Activated CD4-positive, alpha-beta T cell treated with anti-CD3 and anti-CD28 coated beads, Interleukin-2, amount 10 ng/mL, durations not matched to agents 7 days and 5 days (primary cell): ENCODE results near the gene CCDC121. TPM values are rescaled to one million over a fixed set of nuclear protein-coding genes. Genes with fewer than 3 reads are reported as not detected.

ENCODE experiments used
- CTCF ChIA-PET: fragments of 350-600 bp; sonication (Branson Sonifier 250); formaldehyde crosslinking; loops from one replicate; lab custom pipeline; 2021; ENCODE audit warnings: antibody characterized with exemption; lab: Charles Lee
- POLR2A ChIA-PET: fragments of 350-600 bp; sonication (Branson Sonifier 250); formaldehyde crosslinking; loops from one replicate; lab custom pipeline; 2021; ENCODE audit warnings: antibody characterized with exemption; lab: Charles Lee
- DNase-seq: peaks from one replicate; pipeline ENCODE4 v3.0.0-alpha.2; 2020
- H3K27ac Mint-ChIP-seq: one replicate; pipeline ENCODE4 v1.8.0; 2021; ENCODE audit warnings: mild to moderate bottlenecking, moderate library complexity, mixed read lengths
- H3K27me3 Mint-ChIP-seq: one replicate; pipeline ENCODE4 v1.8.0; 2021; ENCODE audit warnings: mixed read lengths
- H3K36me3 Mint-ChIP-seq: one replicate; pipeline ENCODE4 v1.8.0; 2021; ENCODE audit warnings: low read depth, mixed read lengths
- H3K4me1 Mint-ChIP-seq: one replicate; pipeline ENCODE4 v1.8.0; 2021; ENCODE audit warnings: mixed read lengths
- H3K4me3 Mint-ChIP-seq: one replicate; pipeline ENCODE4 v1.8.0; 2021; ENCODE audit warnings: mild to moderate bottlenecking, moderate library complexity, mixed read lengths
- H3K9me3 Mint-ChIP-seq: one replicate; pipeline ENCODE4 v1.8.0; 2021; ENCODE audit warnings: mixed read lengths
- total RNA-seq, 2 experiments: library from RNA; stranded (reverse); gene quantifications; one replicate each; pipeline ENCODE4 v1.2.3, GENCODE V29; 2021

CCDC121 gene
- total RNA-seq: 1 to 10 TPM in 1 of 2 experiments, under 1 TPM in 1; 1.00 to 1.2 TPM

- CTCF ChIA-PET: interaction anchor here (0.8 to 1.7 kb wide), 5 partner anchors 10 to 364 kb away, joined by 3 to 6 read pairs (median 5); no protein-coding TSS in a partner anchor
- POLR2A ChIA-PET: interaction anchor here (0.6 kb wide), 2 partner anchors 9 to 772 kb away, joined by 3 to 9 read pairs; no protein-coding TSS in a partner anchor
- Mint-ChIP-seq H3K4me1 (peaks cover 18% of the 10 kb centered on the region), H3K27me3 (no peaks in the 10 kb centered on the region), H3K9me3 (no peaks in the 10 kb centered on the region), H3K27ac (no peak within 1 kb of the TSS), H3K36me3 (peaks cover 33% of the 10 kb centered on the region), H3K4me3 (no peak within 1 kb of the TSS)
- DNase-seq: peak; percentile 96
Observed at GRCh38 chr2:27628767-27629709, at the start of gene CCDC121, which contains the start of gene GPN1. Gene CCDC121, minus strand, starts transcription at chr2:27629012. Its CDS starts 1,213 bp downstream, at chr2:27627799. Gene GPN1, plus strand, starts transcription at chr2:27629050. Its CDS starts 9 bp downstream, at chr2:27629059.

GRCh38 chr2:27672723-27673486 is 44.1 kb upstream of the CCDC121 start:
- ChIA-PET POLR2A (no interaction called here), CTCF (interaction anchor here (0.7 to 1.9 kb wide), 4 partner anchors 10 to 27 kb away, joined by 3 to 9 read pairs (median 6); no protein-coding TSS in a partner anchor)
- no peak overlapping the region for H3K27ac Mint-ChIP-seq
- peaks cover 1% of the 10 kb centered on the region for H3K4me1 Mint-ChIP-seq
- no peak for DNase-seq
- H3K36me3 Mint-ChIP-seq: peaks cover 41% of the 10 kb centered on the region
- H3K4me3 Mint-ChIP-seq: no peak overlapping the region
- H3K9me3 Mint-ChIP-seq: no peaks in the 10 kb centered on the region
- H3K27me3 Mint-ChIP-seq: no peaks in the 10 kb centered on the region

- ChIA-PET CTCF (interaction anchor here (1.3 kb wide), 1 partner anchor 11 kb away, joined by 5 read pairs; no protein-coding TSS in a partner anchor), POLR2A (interaction anchor here (0.7 kb wide), 1 partner anchor 563 kb away, joined by 3 read pairs; no protein-coding TSS in a partner anchor)
- Mint-ChIP-seq H3K27ac (no peak overlapping the region), H3K4me3 (no peak overlapping the region), H3K9me3 (no peaks in the 10 kb centered on the region), H3K36me3 (peaks cover 42% of the 10 kb centered on the region), H3K27me3 (no peaks in the 10 kb centered on the region), H3K4me1 (peaks cover 7% of the 10 kb centered on the region)
- DNase-seq: no peak
Observed at GRCh38 chr2:27671235-27671634, 42.4 kb upstream of the CCDC121 start.

- Mint-ChIP-seq H3K9me3 (no peaks in the 10 kb centered on the region), H3K4me1 (peaks cover 33% of the 10 kb centered on the region), H3K27ac (no peak overlapping the region), H3K27me3 (no peaks in the 10 kb centered on the region), H3K4me3 (no peak overlapping the region), H3K36me3 (peaks cover 34% of the 10 kb centered on the region)
- POLR2A ChIA-PET: no interaction called here
- DNase-seq: no peak
- CTCF ChIA-PET: interaction anchor here (2.3 kb wide), 1 partner anchor 16 kb away, joined by 12 read pairs; no protein-coding TSS in a partner anchor
Observed at GRCh38 chr2:27667446-27667845, 38.6 kb upstream of the CCDC121 start.

GRCh38 chr2:27664622-27665363 is 36.0 kb upstream of the CCDC121 start:
- Mint-ChIP-seq H3K27me3 (no peaks in the 10 kb centered on the region), H3K4me3 (peak overlapping the region; percentile 100), H3K9me3 (no peaks in the 10 kb centered on the region), H3K27ac (peak overlapping the region; percentile 100), H3K36me3 (peaks cover 36% of the 10 kb centered on the region), H3K4me1 (peaks cover 47% of the 10 kb centered on the region)
- ChIA-PET CTCF (interaction anchor here (0.6 to 7.1 kb wide), 2 partner anchors 19 to 461 kb away, joined by 4 to 56 read pairs; no protein-coding TSS in a partner anchor), POLR2A (no interaction called here)
- no peak for DNase-seq

GRCh38 chr2:27664154-27664574 is 35.4 kb upstream of the CCDC121 start:
- Mint-ChIP-seq H3K4me3 (peak overlapping the region; percentile 100), H3K4me1 (peaks cover 47% of the 10 kb centered on the region), H3K36me3 (peaks cover 38% of the 10 kb centered on the region), H3K27ac (peak overlapping the region; percentile 100), H3K9me3 (no peaks in the 10 kb centered on the region), H3K27me3 (no peaks in the 10 kb centered on the region)
- ChIA-PET POLR2A (no interaction called here), CTCF (interaction anchor here (1.2 to 7.1 kb wide), 2 partner anchors 19 to 293 kb away, joined by 3 to 56 read pairs; no protein-coding TSS in a partner anchor)
- DNase-seq: no peak

- POLR2A ChIA-PET: interaction anchor here (0.7 kb wide), 1 partner anchor 557 kb away, joined by 3 read pairs; no protein-coding TSS in a partner anchor
- H3K27ac Mint-ChIP-seq: peak within 1 kb of the TSS; percentile 100
- peaks cover 36% of the 10 kb centered on the region for H3K36me3 Mint-ChIP-seq
- peak; percentile 78 for DNase-seq
- H3K4me1 Mint-ChIP-seq: peaks cover 47% of the 10 kb centered on the region
- CTCF ChIA-PET: interaction anchor here (1.2 to 7.1 kb wide), 2 partner anchors 20 to 292 kb away, joined by 3 to 56 read pairs; no protein-coding TSS in a partner anchor
- H3K9me3 Mint-ChIP-seq: no peaks in the 10 kb centered on the region
- H3K4me3 Mint-ChIP-seq: peak within 1 kb of the TSS; percentile 100
- no peaks in the 10 kb centered on the region for H3K27me3 Mint-ChIP-seq
Observed at GRCh38 chr2:27663285-27664153, 34.7 kb upstream of the CCDC121 start, which contains the start of the genes SLC4A1AP and SUPT7L. Gene SLC4A1AP, plus strand, starts transcription at chr2:27663889. Its CDS starts 26 bp downstream, at chr2:27663915. Gene SUPT7L, minus strand, starts transcription at chr2:27663614. Its CDS starts 1,422 bp downstream, at chr2:27662192.

- Mint-ChIP-seq H3K27ac (no peak overlapping the region), H3K4me3 (peak overlapping the region; percentile 100), H3K9me3 (no peaks in the 10 kb centered on the region), H3K27me3 (no peaks in the 10 kb centered on the region), H3K36me3 (peaks cover 35% of the 10 kb centered on the region), H3K4me1 (peaks cover 42% of the 10 kb centered on the region)
- ChIA-PET POLR2A (no interaction called here), CTCF (interaction anchor here (7.1 kb wide), 1 partner anchor 22 kb away, joined by 56 read pairs; no protein-coding TSS in a partner anchor)
- no peak for DNase-seq
Observed at GRCh38 chr2:27661371-27661770, 32.6 kb upstream of the CCDC121 start.

- Mint-ChIP-seq H3K4me3 (no peak overlapping the region), H3K27ac (no peak overlapping the region), H3K9me3 (no peaks in the 10 kb centered on the region), H3K27me3 (no peaks in the 10 kb centered on the region), H3K36me3 (peaks cover 49% of the 10 kb centered on the region), H3K4me1 (peaks cover 2% of the 10 kb centered on the region)
- POLR2A ChIA-PET: interaction anchor here (0.6 kb wide), 1 partner anchor 16 kb away, joined by 5 read pairs; no protein-coding TSS in a partner anchor
- CTCF ChIA-PET: interaction anchor here (0.6 to 3.1 kb wide), 5 partner anchors 12 to 73 kb away, joined by 3 to 9 read pairs (median 5); no protein-coding TSS in a partner anchor
- DNase-seq: no peak
Observed at GRCh38 chr2:27655155-27655951, 26.5 kb upstream of the CCDC121 start.

- peaks cover 2% of the 10 kb centered on the region for H3K4me1 Mint-ChIP-seq
- no peak overlapping the region for H3K4me3 Mint-ChIP-seq
- DNase-seq: no peak
- H3K9me3 Mint-ChIP-seq: no peaks in the 10 kb centered on the region
- H3K27me3 Mint-ChIP-seq: no peaks in the 10 kb centered on the region
- H3K36me3 Mint-ChIP-seq: peaks cover 48% of the 10 kb centered on the region
- no peak overlapping the region for H3K27ac Mint-ChIP-seq
- ChIA-PET POLR2A (no interaction called here), CTCF (interaction anchor here (1.1 to 3.1 kb wide), 2 partner anchors 13 to 20 kb away, joined by 3 to 9 read pairs; no protein-coding TSS in a partner anchor)
Observed at GRCh38 chr2:27653397-27653796, 24.6 kb upstream of the CCDC121 start.
